K562 treated with DMSO at 1 percent for 48 hours (cell line): ENCODE results near the gene PNMA6E. TPM values are rescaled to one million over a fixed set of nuclear protein-coding genes. Genes with fewer than 3 reads are reported as not detected.

Experiments
- total RNA-seq: library from RNA; unstranded; fragments of 300-600 nt; gene quantifications from 2 replicates; pipeline ENCODE4 v1.2.3, GENCODE V29; 2022; ENCODE audit warnings: low replicate concordance; ENCODE audit errors: extremely low read depth

The PNMA6E gene
- not detected in 2 replicates for total RNA-seq

DNA sequence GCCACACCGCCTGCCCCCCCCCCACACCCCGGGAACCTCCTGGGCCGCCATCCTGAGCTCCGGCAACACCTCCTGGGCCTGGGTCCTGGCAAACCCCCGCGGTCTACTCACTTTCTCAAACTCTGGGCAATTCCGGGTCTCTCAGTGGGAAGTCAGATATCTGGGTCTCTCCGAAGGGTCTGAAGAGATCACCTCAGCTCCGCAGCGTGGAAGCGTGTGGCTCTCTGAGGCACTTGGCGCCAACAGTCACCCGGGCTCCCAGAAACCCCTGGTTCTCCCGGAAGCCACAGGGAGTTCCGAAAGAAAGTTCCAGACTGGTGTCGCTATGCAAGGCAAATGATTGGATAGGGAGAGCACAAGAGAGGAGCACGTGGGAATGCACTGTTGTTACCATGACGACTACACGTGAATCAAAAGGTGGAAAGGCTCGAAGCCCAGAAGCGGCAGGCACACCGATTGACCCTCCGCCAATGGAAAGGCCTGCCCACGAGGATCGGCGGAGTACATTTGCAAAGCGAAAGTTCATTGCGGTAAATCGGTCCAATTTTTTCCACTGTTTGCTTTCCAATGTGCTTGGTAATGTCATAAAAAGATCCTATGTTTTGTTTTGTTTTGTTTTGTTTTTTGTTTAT, at the start of gene PNMA6E:
PNMA6E (minus strand) TSS at position 218 of the 632 bp plus-strand sequence. CDS start 2,501 bp downstream, outside the sequence.

DNA sequence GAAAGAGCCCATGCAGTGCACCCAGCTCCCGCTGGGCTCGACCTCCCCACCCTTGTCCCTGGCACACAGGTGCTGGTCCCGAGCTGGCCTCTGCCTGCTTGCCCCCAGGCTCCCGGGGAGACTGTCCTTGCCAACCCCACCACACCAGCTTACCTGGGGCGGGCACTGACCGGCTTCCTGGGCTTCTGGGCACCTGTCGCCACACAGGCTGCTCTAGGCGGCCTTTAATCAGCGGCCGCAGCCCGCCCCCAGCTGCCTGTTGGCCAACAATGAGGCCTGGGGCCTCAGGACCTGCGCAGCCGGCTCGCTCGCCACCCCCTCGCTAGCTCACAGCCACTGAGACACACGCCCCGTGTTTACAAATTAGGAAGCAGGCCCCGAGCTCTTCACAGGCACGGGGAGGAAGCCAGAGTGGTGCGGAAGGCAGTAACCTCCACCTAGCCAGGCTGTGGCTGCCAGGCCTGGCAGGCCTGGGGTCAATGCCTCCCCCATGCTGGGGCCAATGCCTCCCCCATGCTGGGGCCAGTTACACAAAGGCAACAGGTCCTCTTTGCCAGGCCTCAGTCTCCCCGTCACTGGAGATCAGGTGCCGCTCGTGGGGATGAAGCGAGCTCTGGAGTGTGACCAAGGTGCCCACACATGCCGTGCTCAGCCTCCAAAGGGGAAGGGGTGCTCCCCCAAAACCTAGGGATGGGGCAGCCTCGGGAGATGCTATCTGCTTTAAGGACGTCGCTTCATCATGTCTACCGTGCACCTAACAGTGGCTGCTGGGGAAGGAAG, 44.9 kb upstream of the PNMA6E start, which contains the start of gene TREX2:
TREX2 (minus strand) TSS at position 201 of the 780 bp plus-strand sequence. CDS start 626 bp downstream, outside the sequence.

DNA sequence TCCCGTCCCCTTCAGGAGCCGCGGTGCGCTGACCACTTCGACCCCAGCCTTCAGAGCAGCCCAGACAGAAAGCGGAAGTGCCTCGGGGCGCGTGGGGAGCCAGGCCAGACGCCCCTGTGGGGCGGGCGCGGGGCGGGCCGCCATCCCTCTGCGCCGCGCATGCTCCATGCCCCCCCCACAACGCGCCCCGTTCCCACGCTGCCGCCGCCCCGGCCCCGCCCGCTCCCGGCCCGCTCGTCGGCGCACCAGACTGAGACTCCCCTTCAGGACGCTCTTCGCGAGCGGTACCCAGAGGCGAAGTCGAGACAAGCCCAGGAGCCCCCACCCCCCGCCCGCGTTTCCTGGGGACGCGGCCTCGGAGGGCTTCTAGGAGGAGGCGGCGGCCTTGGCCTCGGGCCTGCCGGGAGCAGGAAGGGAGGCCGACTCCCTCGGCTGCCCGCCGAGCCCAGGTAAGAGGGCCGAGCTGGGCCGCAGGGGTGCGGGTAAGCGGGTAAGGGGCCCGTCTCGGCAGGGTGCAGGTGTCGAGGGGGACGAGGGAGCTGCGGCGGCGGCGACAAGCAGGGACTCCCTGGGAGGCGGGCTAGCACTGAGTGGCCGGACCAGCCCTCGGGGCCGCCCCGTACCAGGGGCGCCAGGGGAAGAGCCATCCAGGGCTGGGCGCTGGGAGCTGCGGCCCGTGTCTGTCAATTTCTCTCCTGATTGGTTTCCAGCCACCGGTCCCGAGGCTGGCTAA, 10.3 kb upstream of the PNMA6E start, which contains the start of gene ZFP92:
ZFP92 (plus strand) TSS at position 218 of the 733 bp plus-strand sequence. CDS start 6,851 bp downstream, outside the sequence.

Other genes with a start within 250 kb of the PNMA6E start
- gene MAGEA1, start 222.1 kb downstream of the PNMA6E start, total RNA-seq: not detected in 2 replicates
- gene PNMA6F, start 79.6 kb downstream of the PNMA6E start, total RNA-seq: not detected in 2 replicates
- not detected in 2 replicates for gene ZNF275, start 67.2 kb downstream of the PNMA6E start, total RNA-seq
- not detected in 2 replicates for gene ZFP92, start 10.1 kb upstream of the PNMA6E start, total RNA-seq
- gene TREX2, start 44.7 kb upstream of the PNMA6E start, total RNA-seq: not detected in 2 replicates
- gene HAUS7, start 69.2 kb upstream of the PNMA6E start, total RNA-seq: not detected in 2 replicates
- gene BGN, start 93.6 kb upstream of the PNMA6E start, total RNA-seq: not detected in 2 replicates
- not detected in 2 replicates for gene ATP2B3, start 116.3 kb upstream of the PNMA6E start, total RNA-seq
- not detected in 2 replicates for gene CCNQ, start 197.8 kb upstream of the PNMA6E start, total RNA-seq
- gene DUSP9, start 245.9 kb upstream of the PNMA6E start, total RNA-seq: not detected in 2 replicates